ENCODE measurements around the gene OVOL2.

The OVOL2 gene

GRCh38 chr20:18012901-18013300 lies 44.8 kb downstream of the OVOL2 start:
- DNase-seq (ENCODE audit: low read depth in 2 of 2): no peak

- no peak for DNase-seq (ENCODE audit: low read depth in 2 of 2)
These were observed 45.6 kb downstream of the OVOL2 start for GRCh38 chr20:18011951-18012645.

- no peak for DNase-seq (ENCODE audit: low read depth in 2 of 2)
These were observed 46.2 kb downstream of the OVOL2 start for GRCh38 chr20:18011482-18011881.

- no peak for DNase-seq (ENCODE audit: low read depth in 2 of 2)
These were observed 48.6 kb downstream of the OVOL2 start for GRCh38 chr20:18009116-18009515.

GRCh38 chr20:18007534-18008292 lies 50.0 kb downstream of the OVOL2 start:
- no peak for DNase-seq (ENCODE audit: low read depth in 2 of 2)

GRCh38 chr20:18006684-18007083 lies 51.0 kb downstream of the OVOL2 start:
- no peak for DNase-seq (ENCODE audit: low read depth in 2 of 2)

- no peak for DNase-seq (ENCODE audit: low read depth in 2 of 2)
These were observed 51.7 kb downstream of the OVOL2 start for GRCh38 chr20:18005990-18006364.

- no peak for DNase-seq (ENCODE audit: low read depth in 2 of 2)
These were observed 52.3 kb downstream of the OVOL2 start for GRCh38 chr20:18005170-18005989.

GRCh38 chr20:18004384-18005031 lies 53.2 kb downstream of the OVOL2 start:
- no peak for DNase-seq (ENCODE audit: low read depth in 2 of 2)

GRCh38 chr20:18003897-18004296 lies 53.8 kb downstream of the OVOL2 start:
- no peak for DNase-seq (ENCODE audit: low read depth in 2 of 2)

GRCh38 chr20:18001131-18001921 lies 56.4 kb downstream of the OVOL2 start:
- no peak for DNase-seq (ENCODE audit: low read depth in 2 of 2)

- DNase-seq (ENCODE audit: low read depth in 2 of 2): no peak
These were observed 58.1 kb downstream of the OVOL2 start for GRCh38 chr20:17999566-17999965.

GRCh38 chr20:17998446-17998845 lies 59.3 kb downstream of the OVOL2 start:
- no peak for DNase-seq (ENCODE audit: low read depth in 2 of 2)

GRCh38 chr20:17995967-17996819 lies 61.5 kb downstream of the OVOL2 start:
- no peak for DNase-seq (ENCODE audit: low read depth in 2 of 2)

GRCh38 chr20:17993546-17993945 lies 64.2 kb downstream of the OVOL2 start:
- DNase-seq (ENCODE audit: low read depth in 2 of 2): no peak

GRCh38 chr20:17992847-17993513 lies 64.7 kb downstream of the OVOL2 start:
- DNase-seq (ENCODE audit: low read depth in 2 of 2): no peak

GRCh38 chr20:17992224-17992637 lies 65.5 kb downstream of the OVOL2 start:
- DNase-seq (ENCODE audit: low read depth in 2 of 2): no peak

GRCh38 chr20:17990278-17990972 lies 67.3 kb downstream of the OVOL2 start:
- DNase-seq (ENCODE audit: low read depth in 2 of 2): no peak

GRCh38 chr20:17987988-17988387 lies 69.7 kb downstream of the OVOL2 start:
- DNase-seq (ENCODE audit: low read depth in 2 of 2): no peak
